Astrocyte (in vitro differentiated cells and primary cell): ENCODE data around the gene ETS1. TPM values are rescaled to one million over a fixed set of nuclear protein-coding genes. Genes with fewer than 3 reads are reported as not detected.

Source experiments
- DNase-seq: peaks from one replicate; pipeline ENCODE4 v3.0.0-alpha.2; 2010; ENCODE audit warnings: low read depth
- FAIRE-seq: peaks from 2 replicates; lab custom pipeline; 2011; peaks lifted over from hg19 to GRCh38; lab: Jason Lieb, UNC
- H2AFZ ChIP-seq: 2 replicates; pipeline ENCODE4 v1.6.0; 2012; ENCODE audit warnings: low read depth, low read length, inconsistent platforms
- H3K27ac ChIP-seq: 2 replicates; pipeline ENCODE4 v1.5.1; 2011; ENCODE audit warnings: low read depth, low read length, inconsistent platforms
- H3K27me3 ChIP-seq: 2 replicates; pipeline ENCODE4 v1.6.0; 2011; ENCODE audit warnings: low read length, inconsistent platforms; ENCODE audit not compliant: insufficient read depth
- H3K36me3 ChIP-seq: 2 replicates; pipeline ENCODE4 v1.5.1; 2011; ENCODE audit warnings: low read length, inconsistent platforms; ENCODE audit not compliant: insufficient read depth
- H3K4me1 ChIP-seq: 2 replicates; pipeline ENCODE4 v1.5.1; 2011; ENCODE audit warnings: low read length, inconsistent platforms; ENCODE audit not compliant: insufficient read depth
- H3K4me2 ChIP-seq: 2 replicates; pipeline ENCODE4 v1.6.0; 2012; ENCODE audit warnings: low read length, inconsistent platforms
- H3K4me3 ChIP-seq: 2 replicates; pipeline ENCODE4 v1.5.1; 2011; ENCODE audit warnings: low read depth, mild to moderate bottlenecking, low read length, inconsistent platforms; ENCODE audit not compliant: insufficient read depth
- H3K79me2 ChIP-seq: 2 replicates; pipeline ENCODE4 v1.6.0; 2012; ENCODE audit warnings: mild to moderate bottlenecking, low read length, inconsistent platforms; ENCODE audit not compliant: insufficient read depth
- H3K9ac ChIP-seq: 2 replicates; pipeline ENCODE4 v1.6.0; 2012; ENCODE audit warnings: mild to moderate bottlenecking, low read length, inconsistent platforms
- H3K9me3 ChIP-seq: 2 replicates; pipeline ENCODE4 v1.5.1; 2012; ENCODE audit warnings: low read depth, mild to moderate bottlenecking, low read length, inconsistent platforms; ENCODE audit not compliant: insufficient read depth
- H4K20me1 ChIP-seq: 2 replicates; pipeline ENCODE4 v1.6.0; 2012; ENCODE audit warnings: low read length, inconsistent platforms; ENCODE audit not compliant: insufficient read depth
- H3K27ac Mint-ChIP-seq: one replicate; pipeline ENCODE4 v1.8.0; 2021; ENCODE audit warnings: mild to moderate bottlenecking, mixed read lengths; ENCODE audit not compliant: unreplicated experiment
- H3K27me3 Mint-ChIP-seq: one replicate; pipeline ENCODE4 v1.8.0; 2021; ENCODE audit warnings: low read depth, mixed read lengths; ENCODE audit not compliant: unreplicated experiment
- H3K36me3 Mint-ChIP-seq: one replicate; pipeline ENCODE4 v1.8.0; 2021; ENCODE audit warnings: low read depth, mixed read lengths; ENCODE audit not compliant: unreplicated experiment
- H3K4me1 Mint-ChIP-seq: one replicate; pipeline ENCODE4 v1.8.0; 2021; ENCODE audit warnings: low read depth, mixed read lengths; ENCODE audit not compliant: unreplicated experiment
- H3K4me3 Mint-ChIP-seq: one replicate; pipeline ENCODE4 v1.8.0; 2021; ENCODE audit warnings: mild to moderate bottlenecking, moderate library complexity, mixed read lengths; ENCODE audit not compliant: unreplicated experiment
- H3K9me3 Mint-ChIP-seq: one replicate; pipeline ENCODE4 v1.8.0; 2021; ENCODE audit warnings: mild to moderate bottlenecking, mixed read lengths; ENCODE audit not compliant: unreplicated experiment
- CTCF ChIP-seq: IDR thresholded peaks from 2 replicates; pipeline ENCODE4 v1.5.1; 2011; ENCODE audit warnings: low read depth, mild to moderate bottlenecking, inconsistent platforms, low read length, moderate library complexity; ENCODE audit not compliant: insufficient read depth
- EZH2 ChIP-seq: IDR thresholded peaks from 2 replicates; pipeline ENCODE4 v1.6.1; 2012; ENCODE audit warnings: mild to moderate bottlenecking, low read length, inconsistent platforms; ENCODE audit not compliant: insufficient read depth
- total RNA-seq: library from RNA; stranded (reverse); gene quantifications from 2 replicates; pipeline ENCODE4 v1.2.1, GENCODE V29; 2021

Gene ETS1
- total RNA-seq, 1 donor from 2014 or later = 107 TPM

DNA sequence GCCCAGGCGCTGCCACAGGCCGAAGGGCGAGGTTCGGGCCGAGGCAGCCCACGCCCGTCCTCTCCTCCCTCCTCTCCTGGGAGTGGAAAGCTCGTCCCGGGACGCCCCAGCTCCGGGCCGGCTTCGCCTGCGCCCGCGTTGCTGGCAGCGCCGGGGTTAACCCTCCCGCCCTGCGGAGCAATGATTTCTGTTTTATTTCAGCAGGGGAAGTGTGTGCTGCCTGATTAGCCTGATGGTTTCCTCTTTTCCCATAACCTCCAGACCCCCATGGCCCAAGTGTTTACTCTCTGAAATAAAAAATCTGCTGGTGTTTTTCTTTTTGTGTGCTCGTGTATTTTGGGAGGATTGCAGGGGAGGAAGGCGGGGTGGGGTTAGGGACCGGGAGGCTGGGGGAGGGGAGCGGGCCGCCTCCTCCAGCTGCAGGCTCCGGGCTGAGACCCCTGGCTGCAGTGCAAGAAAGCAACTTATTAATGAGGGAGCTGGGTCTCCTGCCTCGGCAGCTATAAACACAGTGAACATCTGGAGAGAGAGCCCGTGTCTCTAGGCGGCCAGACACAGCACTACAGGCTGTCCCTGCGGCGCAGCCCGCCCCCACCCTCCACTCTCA, 38.6 kb downstream of the ETS1 start:
- Histone ChIP-seq H3K9me3 (no peaks in the 10 kb centered on the region), H3K4me3 (peak overlapping the region; percentile 54), H3K36me3 (no peaks in the 10 kb centered on the region), H3K9ac (peak overlapping the region; percentile 77), H4K20me1 (no peaks in the 10 kb centered on the region), H2AFZ (peak overlapping the region; percentile 80), H3K27me3 (no peaks in the 10 kb centered on the region), H3K4me1 (peaks cover 15% of the 10 kb centered on the region), H3K79me2 (no peaks in the 10 kb centered on the region), H3K4me2 (peak overlapping the region; percentile 93), H3K27ac (no peak overlapping the region)
- FAIRE-seq = no peak
- TF ChIP-seq CTCF (no peak), EZH2 (no peak)
- H3K27ac Mint-ChIP-seq = no peak overlapping the region
- no peaks in the 10 kb centered on the region for H3K27me3 Mint-ChIP-seq
- DNase-seq = no peak
- peaks cover 18% of the 10 kb centered on the region for H3K4me1 Mint-ChIP-seq
- H3K9me3 Mint-ChIP-seq = no peaks in the 10 kb centered on the region
- peak overlapping the region; percentile 75 for H3K4me3 Mint-ChIP-seq
- no peaks in the 10 kb centered on the region for H3K36me3 Mint-ChIP-seq

- Mint-ChIP-seq H3K4me3 (peak overlapping the region; percentile 75), H3K9me3 (no peaks in the 10 kb centered on the region), H3K27me3 (no peaks in the 10 kb centered on the region), H3K4me1 (peaks cover 16% of the 10 kb centered on the region), H3K36me3 (no peaks in the 10 kb centered on the region), H3K27ac (peak overlapping the region; percentile 56)
- peaks cover 10% of the 10 kb centered on the region for H3K4me1 ChIP-seq
- H3K4me3 ChIP-seq = peak overlapping the region; percentile 54
- TF ChIP-seq EZH2 (no peak), CTCF (no peak)
- peak overlapping the region; percentile 77 for H3K9ac ChIP-seq
- no peaks in the 10 kb centered on the region for H3K9me3 ChIP-seq
- H4K20me1 ChIP-seq = no peaks in the 10 kb centered on the region
- H3K36me3 ChIP-seq = no peaks in the 10 kb centered on the region
- peak overlapping the region; percentile 80 for H2AFZ ChIP-seq
- H3K79me2 ChIP-seq = no peaks in the 10 kb centered on the region
- peak overlapping the region; percentile 93 for H3K4me2 ChIP-seq
- FAIRE-seq (no peak), DNase-seq (no peak)
- no peak overlapping the region for H3K27ac ChIP-seq
- H3K27me3 ChIP-seq = no peaks in the 10 kb centered on the region
These were observed 39.3 kb downstream of the ETS1 start for GRCh38 chr11:128547946-128548648.

DNA sequence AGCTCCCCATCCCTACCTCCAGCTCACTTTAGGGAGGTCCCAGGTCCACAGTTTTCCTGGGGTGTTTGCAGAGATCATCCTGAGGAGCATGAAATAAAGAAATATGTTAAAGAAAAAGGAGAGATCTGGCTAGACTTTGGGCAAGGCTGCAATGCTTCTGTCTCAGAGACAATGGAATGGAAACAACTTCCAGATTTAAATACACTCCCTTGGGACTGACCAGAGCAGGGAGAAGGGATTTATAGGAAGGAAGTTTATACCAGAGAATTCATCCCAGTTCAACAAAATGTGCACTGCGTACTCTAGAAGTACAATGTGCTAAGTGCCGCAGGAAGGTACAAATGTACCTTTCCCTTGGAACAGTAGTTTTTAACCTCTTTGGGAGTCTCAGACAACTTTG, 40.4 kb downstream of the ETS1 start:
- peaks cover 14% of the 10 kb centered on the region for H3K4me1 Mint-ChIP-seq
- Histone ChIP-seq H2AFZ (no peak overlapping the region), H3K9me3 (no peaks in the 10 kb centered on the region), H3K4me3 (no peak overlapping the region), H4K20me1 (no peaks in the 10 kb centered on the region), H3K4me1 (peaks cover 4% of the 10 kb centered on the region), H3K4me2 (no peak overlapping the region), H3K9ac (no peak overlapping the region), H3K27ac (no peak overlapping the region), H3K79me2 (no peaks in the 10 kb centered on the region), H3K27me3 (no peaks in the 10 kb centered on the region), H3K36me3 (no peaks in the 10 kb centered on the region)
- FAIRE-seq (no peak), DNase-seq (no peak)
- H3K27me3 Mint-ChIP-seq = no peaks in the 10 kb centered on the region
- H3K9me3 Mint-ChIP-seq = no peaks in the 10 kb centered on the region
- no peak for TF ChIP-seq EZH2
- no peak for TF ChIP-seq CTCF
- no peaks in the 10 kb centered on the region for H3K36me3 Mint-ChIP-seq
- no peak overlapping the region for H3K27ac Mint-ChIP-seq
- no peak overlapping the region for H3K4me3 Mint-ChIP-seq
